NCI-H774 (cell line): Measurements from ENCODE around the gene LRRC1.
A peak's percentile ranks its signal among the peaks of the same experiment; 100 is the strongest.

ENCODE experiments used
- DNase-seq: peaks from one replicate; lab custom pipeline; 2025; lab: John Stamatoyannopoulos, UW

The LRRC1 gene

DNA sequence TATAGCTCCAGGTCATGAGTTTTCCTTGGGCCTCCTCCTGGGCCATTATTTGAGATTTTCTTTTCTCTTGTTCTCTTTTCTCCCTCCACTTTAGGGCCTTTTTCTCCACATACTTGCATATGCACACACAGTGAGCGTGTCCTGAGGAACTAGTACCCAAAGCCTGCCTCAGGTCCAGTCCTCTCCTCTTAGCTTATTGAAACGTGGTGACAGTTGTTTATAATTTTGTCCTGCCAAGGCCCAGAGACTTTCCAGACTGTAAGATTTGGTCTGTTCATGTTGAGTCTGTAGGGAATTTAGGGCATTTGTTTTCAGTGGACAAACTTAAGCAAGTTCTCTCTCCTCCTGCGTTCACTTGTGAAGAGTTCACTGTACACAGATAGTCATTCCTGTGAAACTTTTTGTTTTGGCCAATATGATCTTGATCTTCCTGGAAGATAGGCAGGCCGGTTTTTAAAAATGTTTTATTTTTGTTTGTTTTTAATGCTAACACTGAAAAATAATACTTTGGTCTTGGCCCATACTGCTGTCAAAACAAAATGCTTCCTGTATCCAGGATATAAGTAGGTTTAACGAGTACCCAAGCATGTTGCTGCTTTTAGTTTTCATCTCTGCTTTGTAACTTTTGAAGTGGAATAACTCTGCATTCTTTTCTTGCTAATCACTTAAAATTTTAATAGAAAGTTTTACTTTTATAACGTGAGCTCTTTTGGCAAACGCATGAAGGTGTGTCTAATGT is 20.7 kb downstream of the LRRC1 start:
- DNase-seq = no peak

DNA sequence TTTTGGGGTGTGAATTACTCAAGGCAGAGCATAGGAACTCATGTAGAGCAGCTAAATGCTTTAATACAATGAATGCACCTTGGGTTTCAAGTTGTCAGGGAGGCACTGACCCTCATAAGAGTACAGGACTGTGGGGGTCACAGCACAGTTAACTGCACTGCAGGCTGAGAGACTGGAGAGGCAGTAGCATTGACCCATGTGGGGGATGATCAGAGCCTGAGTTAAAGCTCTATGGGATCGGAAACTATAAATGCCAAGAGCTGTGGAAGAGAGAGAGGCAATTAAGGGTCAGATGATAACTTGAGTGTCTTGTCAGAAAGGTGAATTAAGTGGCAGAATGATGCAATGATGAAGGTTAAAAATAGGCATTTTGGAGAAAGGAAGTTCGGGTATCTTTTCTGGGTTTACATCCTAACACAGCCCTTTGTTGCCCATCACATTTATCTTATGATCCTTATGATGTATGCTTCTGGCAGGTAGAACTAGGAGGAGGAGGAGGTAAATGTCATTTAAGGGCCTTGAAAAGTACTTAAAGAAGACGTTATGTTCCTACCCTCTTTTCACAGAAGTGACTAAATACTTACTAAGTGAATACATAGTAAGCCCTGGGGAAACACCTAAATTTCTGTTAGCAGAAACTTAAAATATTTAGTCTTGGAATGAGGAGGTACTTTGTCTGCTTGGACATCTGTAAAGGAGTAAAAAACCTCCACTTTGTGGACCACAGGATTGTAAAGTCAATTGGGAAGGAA is 24.2 kb downstream of the LRRC1 start:
- no peak for DNase-seq

DNA sequence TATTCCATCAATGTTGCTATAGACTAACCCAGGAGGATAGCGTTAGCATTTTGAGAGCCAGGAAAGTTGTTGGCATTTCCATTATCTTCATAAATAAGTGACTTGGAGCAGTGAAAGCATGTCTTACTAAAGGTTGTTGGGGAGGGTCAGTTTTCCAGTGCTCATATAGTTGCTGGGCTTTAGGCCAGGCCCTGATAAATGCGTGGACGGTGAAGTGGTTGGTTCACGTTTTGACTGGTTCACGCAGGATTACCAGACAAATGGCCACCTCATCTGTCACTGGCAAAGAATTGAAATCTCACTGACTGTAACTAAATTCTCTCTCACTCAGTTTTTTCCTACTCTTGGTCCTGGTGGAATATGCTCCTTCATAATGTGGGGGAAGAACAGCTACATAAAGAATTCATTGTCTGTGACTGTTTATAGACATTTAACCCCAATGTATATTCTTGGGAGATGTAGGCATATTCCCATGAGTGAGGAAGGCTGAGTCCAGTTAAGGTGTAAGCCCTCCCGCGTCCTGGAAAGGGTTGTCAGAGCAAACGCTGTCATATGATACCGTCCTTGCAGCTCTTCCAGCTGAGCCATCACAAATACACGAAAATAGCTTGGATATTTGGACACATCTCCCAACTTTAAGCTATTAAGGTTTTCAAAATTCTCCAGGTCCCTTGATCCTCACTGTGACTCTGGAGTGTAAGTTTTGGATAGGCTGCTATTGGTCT is 27.8 kb downstream of the LRRC1 start:
- DNase-seq = no peak

DNA sequence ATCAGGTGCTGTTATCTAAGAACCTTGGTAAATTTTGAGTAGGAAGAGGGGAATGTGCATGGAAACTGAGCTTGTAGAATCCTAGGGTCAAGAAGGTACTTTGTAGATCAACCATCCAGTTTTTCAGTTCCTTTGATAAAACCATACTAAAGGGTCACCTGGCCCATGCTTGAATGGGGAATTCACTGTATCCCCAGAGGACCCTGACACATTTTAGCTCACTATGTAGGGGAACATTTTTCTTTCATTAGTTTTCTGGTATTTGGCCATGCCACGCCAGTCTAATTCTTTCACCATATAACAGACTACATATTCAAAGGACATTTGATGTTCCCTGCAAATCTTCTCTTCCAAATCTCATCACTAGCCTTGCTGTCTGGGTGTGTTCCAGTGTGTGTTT is 29.9 kb downstream of the LRRC1 start:
- no peak for DNase-seq

DNA sequence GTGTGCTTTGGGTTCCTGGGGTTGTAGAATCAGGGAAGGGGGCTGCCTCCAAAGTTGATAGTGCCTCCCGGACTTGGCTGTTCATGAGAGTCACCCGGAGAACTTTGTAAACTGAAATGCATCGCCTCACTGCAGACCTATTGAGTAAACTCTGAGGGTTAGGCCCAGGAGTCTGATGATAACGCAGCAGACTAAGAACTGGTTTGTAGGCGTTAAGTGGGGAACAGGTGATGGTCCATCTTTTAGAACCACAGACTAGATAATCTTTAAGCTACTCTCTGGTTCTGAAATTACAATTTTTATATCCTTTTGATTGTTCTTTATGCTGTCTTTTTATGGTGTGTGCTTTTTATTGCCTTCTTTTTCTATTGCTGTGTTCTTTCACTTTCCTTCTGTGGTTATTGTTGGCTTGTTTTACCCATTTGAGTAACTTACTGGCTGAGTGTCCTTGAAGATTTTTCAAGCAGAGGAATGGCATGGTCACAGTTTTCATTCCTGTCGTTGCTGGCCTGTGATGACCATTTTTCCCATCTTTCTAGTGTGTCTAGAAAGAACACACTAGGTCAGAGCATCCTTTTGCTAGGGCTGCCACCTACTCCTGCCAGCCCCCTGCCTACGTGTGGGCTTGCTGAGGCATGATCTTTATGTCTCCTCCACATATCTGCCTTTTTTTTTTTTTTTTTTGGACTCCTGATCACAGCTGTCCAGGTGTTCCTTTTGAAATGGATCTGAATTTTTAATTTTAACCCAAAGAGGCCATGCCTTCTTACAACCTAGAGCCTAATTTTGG is 30.9 kb downstream of the LRRC1 start:
- DNase-seq = no peak

DNA sequence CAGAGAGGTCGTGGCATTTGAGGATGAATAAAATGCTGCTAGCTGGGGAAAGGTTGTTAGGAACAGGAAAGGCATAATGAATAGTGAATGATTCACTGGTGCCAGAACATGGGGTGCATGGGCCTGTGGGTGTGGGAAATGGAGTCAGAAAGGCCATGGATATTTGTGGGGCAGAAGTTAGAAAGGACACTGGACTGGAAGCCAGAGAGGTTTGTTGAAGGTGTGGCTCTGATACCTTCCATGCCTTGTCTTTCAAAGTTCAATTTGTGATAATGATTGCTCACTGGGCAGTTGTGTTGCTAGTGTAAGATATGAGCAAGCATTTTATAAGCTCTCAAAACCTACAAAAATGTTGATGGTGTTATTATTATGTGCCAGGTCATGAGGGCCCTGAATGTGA is 32.7 kb downstream of the LRRC1 start:
- DNase-seq = no peak

DNA sequence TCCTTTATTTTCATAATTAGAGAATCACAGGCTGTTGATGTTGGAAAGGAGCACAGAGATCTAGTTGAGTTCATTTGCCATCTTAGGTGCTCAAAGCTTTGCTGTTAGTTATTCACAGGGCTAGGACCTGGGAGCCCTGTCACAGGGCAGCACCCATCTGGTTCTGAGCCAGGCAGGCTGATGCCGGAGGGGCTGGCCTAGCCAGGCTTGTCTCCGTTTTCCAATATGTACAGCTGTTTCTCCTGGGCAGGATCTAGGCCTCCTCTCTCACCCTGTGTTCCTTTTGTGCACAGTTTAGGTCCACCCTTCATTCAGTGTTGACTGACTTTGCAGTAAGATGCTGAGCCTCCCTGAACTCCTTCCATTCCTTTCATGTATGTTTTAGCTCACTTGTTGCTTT is 33.4 kb downstream of the LRRC1 start:
- DNase-seq = no peak

DNA sequence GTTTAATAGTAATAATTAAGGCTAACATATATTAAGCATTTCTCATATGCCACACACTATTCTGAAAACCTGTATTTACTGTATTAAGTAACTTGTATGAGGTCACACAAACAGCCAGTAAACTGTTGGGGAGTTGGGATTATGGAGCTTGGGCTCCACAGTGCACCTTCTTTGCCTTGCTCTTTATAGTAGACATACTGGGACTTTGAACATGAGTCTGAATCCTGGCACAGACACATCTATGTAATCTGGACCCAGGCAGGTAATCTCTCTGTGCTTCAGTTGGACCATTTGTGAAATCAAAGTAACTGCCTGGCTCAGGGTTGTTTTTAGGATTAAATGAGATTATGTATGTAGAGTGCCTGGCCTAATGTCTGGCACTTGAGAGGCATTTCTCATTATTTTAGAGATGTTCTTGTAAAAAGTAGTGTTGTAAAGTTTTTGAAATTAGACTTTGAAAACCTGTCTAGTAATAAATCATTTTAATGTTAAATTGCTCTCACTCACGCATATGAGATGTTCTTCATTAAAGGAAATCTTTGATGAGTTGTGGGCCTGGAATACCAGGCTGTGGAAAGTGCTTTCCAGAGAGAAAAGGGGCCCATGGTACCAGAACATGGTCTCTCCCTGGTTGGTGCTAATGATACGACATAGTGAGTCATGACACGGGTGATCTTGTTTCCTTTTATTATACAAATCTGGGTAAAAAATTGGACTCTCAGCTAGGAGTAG is 34.3 kb downstream of the LRRC1 start:
- DNase-seq = no peak

DNA sequence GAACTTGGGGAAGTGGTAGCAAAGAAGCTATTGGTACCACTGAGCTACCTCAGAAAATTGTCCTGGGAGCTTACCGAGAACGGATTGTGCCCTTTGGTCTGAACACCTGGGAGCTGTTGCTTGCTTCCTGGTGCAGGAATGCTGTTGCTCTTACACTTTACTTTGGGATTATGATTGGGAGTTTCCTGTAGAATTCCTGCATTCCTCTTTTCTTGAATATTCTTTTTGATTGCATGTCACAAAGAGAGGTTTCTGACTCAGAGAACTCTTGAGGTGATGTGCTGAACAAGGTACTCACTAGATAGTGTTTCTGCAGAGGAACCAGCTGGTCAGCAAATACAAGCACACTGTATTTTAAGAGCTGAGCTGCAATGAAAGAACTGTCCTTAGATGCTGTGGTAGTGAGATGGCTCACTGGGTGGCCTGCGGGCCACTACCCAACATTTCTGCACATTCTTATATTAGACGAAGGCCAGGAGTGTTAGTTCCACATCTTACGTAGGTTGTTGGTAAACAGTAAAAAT is 35.0 kb downstream of the LRRC1 start:
- no peak for DNase-seq

DNA sequence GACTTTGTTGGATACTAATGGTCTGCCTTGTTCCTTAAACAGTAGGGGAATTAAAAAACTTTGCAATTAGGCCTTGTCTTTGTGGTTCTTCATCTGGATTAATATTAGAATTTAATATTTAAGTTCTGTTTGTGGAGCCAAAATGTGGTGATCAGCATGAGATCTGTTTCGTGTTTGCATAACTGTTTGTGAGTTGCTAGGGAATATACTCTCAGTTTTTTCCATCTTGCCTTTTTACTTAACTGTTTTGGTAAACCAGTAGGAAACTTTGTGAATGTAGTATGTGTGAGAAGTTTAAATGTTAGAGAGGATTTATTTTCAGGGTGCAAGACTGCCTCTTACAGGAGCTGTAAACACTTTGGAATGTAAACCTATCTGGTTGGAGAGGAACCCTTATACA is 35.6 kb downstream of the LRRC1 start:
- DNase-seq = no peak

DNA sequence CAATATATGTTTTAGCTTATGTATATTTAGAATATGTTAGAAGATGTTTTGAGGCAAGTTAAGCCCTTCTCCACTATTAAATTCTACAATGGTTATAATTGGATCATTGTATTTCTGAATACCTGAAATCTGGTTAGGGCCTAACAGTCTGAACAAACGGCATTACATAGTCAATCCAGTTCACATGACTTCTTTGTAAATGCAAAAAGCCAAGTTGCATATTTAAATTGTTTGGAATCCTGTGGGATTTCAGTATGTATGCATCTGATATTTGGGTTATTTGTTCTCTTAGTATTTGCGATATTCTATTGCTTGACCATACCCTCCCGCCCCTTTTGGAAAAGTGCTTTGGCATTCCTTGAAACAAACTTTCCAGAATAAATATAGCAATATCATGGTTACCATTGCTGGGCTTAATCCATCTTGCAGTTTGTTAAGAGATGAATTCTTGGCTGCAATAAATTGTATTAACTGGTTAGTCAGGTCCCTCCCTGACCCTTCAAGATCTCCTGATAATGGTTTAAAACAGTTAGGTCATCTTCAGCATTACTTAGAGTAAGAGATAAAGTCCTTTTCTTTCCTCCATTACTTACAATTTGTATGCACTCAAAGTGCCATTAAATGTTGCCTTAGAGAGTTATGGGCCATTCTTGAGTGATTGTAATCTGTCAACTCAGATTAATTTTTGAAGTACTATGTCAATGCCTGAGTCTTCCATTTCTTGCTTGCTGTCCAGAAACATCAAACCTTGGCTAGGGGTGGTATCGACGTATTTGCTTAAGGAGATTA is 36.5 kb downstream of the LRRC1 start:
- no peak for DNase-seq

DNA sequence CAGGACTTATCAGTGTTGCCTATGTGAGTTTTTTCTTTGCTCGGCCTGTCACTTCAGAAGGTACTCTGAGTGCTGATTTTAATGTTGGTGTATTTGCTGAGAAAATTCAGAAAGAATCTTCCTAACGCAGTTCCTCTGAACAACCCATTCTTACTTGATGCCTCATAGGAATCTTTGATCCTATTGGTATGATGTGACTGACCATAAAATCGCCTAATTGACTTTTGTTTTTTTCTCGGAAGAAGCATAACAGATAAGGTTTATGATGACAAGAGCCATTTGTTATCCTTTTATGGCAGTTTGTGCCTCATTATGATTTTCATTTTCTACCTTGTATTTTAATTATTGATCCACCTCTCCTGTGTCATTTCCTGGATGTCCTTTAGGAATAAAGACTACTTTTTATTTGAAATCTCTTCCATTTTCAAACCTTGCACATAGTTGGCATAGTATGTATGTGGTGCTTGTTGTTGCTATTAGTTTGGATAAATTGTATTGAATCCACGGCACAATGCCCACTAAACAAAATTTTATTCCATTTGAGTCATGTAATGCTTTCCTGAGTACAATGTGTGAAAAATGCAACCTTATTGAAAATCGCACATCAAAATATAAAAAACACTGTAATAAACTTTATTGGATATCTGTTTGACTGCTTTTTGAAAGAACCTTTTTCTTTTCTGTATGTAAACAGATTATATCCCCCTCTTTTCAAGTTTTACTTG is 37.3 kb downstream of the LRRC1 start:
- DNase-seq = no peak

DNA sequence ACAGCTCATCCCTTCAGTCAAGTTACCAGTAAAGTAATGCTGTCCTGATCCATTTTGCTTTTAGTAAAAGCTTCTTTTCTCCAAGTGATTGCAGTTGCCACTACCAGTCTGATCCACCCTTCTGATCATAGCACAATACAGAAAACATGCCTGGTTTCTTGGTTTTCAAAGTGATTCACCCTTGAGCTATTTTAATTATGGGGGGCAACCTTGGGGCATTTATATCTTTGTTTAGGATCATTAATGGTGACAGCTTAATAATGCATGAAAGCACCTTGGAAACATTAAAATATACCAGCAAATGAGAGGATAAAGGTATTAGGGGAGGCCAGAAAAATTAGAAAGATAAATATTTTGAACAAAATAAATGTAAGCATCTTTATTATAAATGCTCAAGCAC is 38.4 kb downstream of the LRRC1 start:
- no peak for DNase-seq

DNA sequence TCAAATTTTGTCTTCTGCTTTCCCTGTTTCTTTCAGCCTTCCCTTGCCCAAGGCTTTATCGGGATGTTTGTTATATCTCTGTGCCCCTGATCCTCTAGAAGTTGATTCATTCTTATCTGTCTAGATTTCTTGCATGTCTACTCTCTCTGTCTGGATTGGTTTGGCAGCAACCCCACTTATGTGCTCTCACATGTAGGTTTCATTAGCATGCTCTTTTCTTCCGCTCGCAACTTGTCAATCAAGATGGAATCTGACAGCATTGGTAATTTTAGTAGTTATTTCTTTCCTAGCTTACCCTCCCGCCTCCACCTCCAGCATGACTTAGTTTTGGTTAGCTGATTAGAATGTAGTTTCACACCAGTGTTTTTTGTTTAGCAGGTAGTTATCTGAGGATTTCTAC is 39.3 kb downstream of the LRRC1 start:
- DNase-seq = no peak

DNA sequence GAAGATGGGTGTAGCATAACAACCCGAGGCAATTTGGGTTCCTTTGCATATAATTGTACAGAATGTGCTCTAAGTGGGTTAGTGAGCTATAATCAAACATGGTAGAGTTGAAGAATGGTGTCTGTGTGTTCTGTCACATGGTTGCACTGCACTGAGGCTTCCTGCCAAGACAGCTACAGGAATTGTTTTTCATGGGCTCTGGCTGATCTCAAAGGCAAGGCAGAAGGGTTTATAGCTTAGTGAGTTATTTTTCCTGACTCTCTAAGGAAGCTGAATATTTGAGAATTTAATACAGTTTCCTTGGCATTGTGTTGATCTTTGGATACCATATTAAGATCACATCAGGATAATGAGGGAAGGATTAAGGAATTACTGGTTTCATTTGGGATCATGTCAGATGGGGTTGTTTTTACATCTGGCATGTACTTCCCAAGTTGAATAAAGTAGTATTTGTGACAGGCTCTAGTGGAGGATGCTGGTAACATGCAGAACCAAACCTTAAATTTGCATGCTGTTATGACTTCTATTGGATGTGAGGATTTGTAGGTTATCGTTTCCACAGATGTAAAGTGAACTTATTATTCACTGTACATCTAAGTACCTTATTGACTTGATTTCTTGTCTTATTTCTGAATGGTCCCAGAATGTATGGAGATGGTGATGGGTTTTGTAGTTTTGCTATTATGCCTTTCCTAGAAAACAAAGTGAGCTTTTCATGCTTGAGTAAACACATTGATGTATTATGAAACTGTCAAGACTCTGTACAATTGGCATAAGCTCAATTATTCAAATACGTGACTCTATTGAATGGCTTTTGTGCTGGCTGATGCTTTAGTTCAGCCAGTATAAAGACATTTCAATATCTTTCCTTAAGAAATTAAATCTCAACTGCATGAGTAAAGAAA is 43.3 kb downstream of the LRRC1 start:
- peak; percentile 35 for DNase-seq

DNA sequence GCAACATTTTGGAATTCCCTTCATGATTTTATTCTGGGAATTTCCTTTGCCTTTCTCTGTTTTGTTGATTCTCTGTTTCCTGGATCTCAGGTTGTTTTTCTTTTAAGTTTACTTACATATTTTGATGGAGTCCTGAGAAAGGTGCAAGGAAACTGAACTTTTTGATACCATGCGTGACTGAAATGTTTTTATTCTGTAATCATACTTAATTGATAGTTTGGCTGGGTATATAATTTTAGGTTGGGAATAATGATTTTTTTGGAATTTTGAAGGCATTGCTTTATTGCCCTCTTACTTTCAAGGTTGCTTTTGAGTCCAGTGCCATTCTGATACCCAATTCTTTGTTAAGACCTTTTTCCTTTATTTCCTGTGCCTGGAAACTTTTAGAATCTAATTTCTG is 45.2 kb downstream of the LRRC1 start:
- no peak for DNase-seq

DNA sequence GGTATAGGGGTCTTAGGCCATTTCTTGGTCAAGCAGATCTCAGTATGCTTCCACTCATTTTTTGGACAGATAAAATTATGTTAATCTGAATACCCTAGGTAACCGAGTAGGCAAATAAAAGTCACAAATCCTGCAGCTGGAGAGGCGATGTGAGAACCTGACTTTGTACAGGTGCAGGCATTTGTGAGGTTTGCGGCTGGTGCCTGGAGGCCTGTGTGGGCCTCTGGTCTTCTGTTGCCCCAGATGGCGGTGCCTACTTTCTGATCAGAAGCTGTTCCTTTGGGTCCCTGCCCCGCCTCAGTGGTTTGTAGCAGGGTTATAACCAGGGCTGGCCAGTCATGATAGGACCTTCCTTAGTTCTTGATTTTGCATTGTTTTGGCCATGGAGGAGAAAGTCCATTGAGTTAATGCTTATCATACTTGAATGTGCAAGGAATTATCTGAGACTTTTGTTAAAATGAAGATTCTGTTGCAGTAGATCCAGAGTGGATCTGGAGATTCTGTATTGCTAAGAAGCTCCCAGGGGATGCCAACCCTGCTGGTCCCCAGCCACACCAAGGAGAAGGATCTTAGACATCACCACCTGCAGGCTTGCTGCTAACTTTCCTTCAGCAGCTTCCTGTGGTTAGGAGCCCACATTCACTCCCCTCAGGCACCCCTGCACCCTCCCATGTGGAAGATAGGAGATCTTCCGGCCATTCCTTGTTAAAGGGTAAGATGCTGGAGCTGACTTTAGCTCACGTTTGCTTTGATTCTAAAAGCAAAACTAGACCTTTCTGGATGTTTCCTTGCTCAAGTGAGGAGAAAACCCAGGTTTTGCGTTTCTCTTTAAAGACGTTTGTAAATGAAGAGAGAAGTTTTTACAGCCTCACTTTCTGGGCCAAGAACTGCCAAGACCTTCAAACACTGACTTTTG is 50.7 kb downstream of the LRRC1 start:
- DNase-seq = no peak

DNA sequence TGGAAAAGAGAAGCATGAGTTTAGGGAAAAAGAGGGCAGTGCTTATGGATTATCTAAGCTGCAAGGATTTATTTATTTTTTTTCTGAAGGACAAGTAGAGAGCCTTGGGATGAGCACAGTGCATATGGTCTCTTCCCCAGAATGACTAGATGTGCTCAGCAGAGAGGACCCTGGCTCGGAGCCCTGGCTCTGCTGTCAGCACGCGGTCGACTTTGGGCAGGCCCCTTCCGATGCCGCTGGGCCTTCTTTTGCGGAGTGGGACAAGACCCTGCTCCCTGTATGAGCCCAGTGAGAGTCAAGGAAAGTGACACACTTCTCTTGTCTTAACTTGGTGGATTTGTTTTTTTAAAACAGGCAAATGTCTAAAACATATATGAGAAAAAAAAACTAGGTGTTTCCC is 51.4 kb downstream of the LRRC1 start:
- no peak for DNase-seq
